Duodenal mucosa (tissue), 2 donors: ENCODE measurements around the gene TCFL5.

Source experiments
- H3K27ac ChIP-seq: one replicate; pipeline ENCODE4 v1.7.0; 2013; ENCODE audit warnings: low read depth, low read length
- H3K27me3 ChIP-seq, 2 donors: one replicate each; pipeline ENCODE4 v1.7.0; 2013; ENCODE audit warnings: low read length in 2 of 2, control low read depth in 1 of 2; ENCODE audit not compliant: insufficient read depth in 2 of 2, control insufficient read depth in 1 of 2
- H3K36me3 ChIP-seq, 2 donors: one replicate each; pipeline ENCODE4 v1.7.0; 2013; ENCODE audit warnings: low read length in 2 of 2, control low read depth in 1 of 2; ENCODE audit not compliant: insufficient read depth in 2 of 2, control insufficient read depth in 1 of 2
- H3K4me1 ChIP-seq, 2 donors: one replicate each; pipeline ENCODE4 v1.7.0; 2013; ENCODE audit warnings: low read length in 2 of 2, control low read depth in 1 of 2; ENCODE audit not compliant: insufficient read depth in 2 of 2, control insufficient read depth in 1 of 2
- H3K4me3 ChIP-seq, 2 donors: one replicate each; pipeline ENCODE4 v1.7.0; 2013; ENCODE audit warnings: low read length in 2 of 2, low read depth in 1 of 2
- H3K9ac ChIP-seq, 2 donors: one replicate each; pipeline ENCODE4 v1.7.0; 2013; ENCODE audit warnings: low read length in 2 of 2, low read depth in 1 of 2
- H3K9me3 ChIP-seq, 2 donors: one replicate each; pipeline ENCODE4 v1.7.0; 2013; ENCODE audit warnings: low read length in 2 of 2, control low read depth in 1 of 2; ENCODE audit not compliant: control insufficient read depth in 1 of 2

The TCFL5 gene

GRCh38 chr20:62902926-62903615 is 41.4 kb upstream of the TCFL5 start:
- peaks cover 56 to 72% of the 10 kb centered on the region in 2 donors for H3K36me3 ChIP-seq
- H3K9me3 ChIP-seq, result no peaks in the 10 kb centered on the region
- no peak overlapping the region for H3K27ac ChIP-seq
- no peaks in the 10 kb centered on the region for H3K27me3 ChIP-seq
- H3K4me1 ChIP-seq, result peaks cover 31 to 32% of the 10 kb centered on the region in 2 donors
- no peak overlapping the region for H3K9ac ChIP-seq
- no peak overlapping the region for H3K4me3 ChIP-seq

DNA sequence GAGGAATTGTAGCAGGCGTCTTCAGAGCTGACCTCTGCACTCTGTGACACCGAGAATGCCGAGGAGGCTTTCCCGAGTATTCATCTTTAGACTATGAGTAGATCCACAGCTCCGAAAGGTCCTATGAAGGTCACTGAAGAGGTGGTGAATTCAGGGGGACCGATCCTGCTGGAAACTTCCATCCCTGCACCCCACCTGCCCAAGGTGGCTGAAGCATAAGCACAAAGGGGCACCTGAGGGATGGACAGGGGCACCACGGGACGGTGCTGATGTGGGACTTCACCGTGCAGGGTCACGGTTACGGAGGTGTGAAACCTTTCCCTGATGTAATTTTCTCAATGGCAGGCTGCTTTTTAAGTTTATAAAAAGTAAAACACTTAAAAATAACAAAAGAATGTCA is 40.3 kb upstream of the TCFL5 start:
- no peak overlapping the region for H3K4me3 ChIP-seq
- no peaks in the 10 kb centered on the region for H3K27me3 ChIP-seq
- no peak overlapping the region for H3K27ac ChIP-seq
- H3K4me1 ChIP-seq, result peaks cover 31 to 32% of the 10 kb centered on the region in 2 donors
- no peaks in the 10 kb centered on the region for H3K9me3 ChIP-seq
- H3K9ac ChIP-seq, result no peak overlapping the region
- peaks cover 46 to 64% of the 10 kb centered on the region in 2 donors for H3K36me3 ChIP-seq

- Histone ChIP-seq H3K36me3 (peaks cover 46 to 64% of the 10 kb centered on the region in 2 donors), H3K9me3 (no peaks in the 10 kb centered on the region), H3K27me3 (no peaks in the 10 kb centered on the region), H3K9ac (peak overlapping the region; percentile 19 to 42), H3K4me1 (peaks cover 31 to 32% of the 10 kb centered on the region in 2 donors), H3K27ac (peak overlapping the region; percentile 48), H3K4me3 (peak overlapping the region in 1 of 2 donors; percentile 18)
Measured at GRCh38 chr20:62900692-62901584, 39.3 kb upstream of the TCFL5 start.

DNA sequence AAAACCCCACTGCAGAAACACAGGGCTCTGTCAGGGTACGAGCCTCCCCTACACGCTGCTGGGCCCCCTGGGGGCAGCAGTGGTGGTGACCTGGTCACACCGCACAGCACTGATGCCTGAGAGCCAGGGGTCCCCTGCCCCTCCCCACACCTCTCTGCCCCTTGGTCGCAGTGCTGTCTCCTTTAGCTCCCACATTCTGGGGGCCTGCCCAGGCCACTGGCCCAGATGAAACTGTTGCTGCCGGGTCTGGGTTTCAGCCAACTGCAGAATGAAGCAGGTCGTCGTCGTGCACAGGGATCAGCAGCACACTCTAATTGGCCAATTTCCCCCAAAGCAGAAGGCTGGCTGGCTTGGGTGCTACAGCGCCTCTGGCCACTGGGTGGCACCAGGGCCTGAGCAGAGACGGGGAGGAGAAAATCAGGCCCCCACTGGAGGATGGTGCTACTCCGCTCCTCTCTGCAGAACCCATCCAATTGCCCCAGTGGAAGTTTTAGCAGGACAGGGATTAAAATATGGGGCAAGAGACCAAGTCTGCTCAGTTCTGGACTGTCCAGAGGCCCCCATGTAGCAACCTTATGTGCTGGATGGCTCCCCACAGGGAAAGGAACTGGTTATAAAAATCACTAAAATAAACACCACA is 38.5 kb upstream of the TCFL5 start:
- Histone ChIP-seq H3K4me1 (peaks cover 31 to 32% of the 10 kb centered on the region in 2 donors), H3K27me3 (no peaks in the 10 kb centered on the region), H3K27ac (peak overlapping the region; percentile 48), H3K9me3 (no peaks in the 10 kb centered on the region), H3K36me3 (peaks cover 41 to 64% of the 10 kb centered on the region in 2 donors), H3K4me3 (peak overlapping the region in 1 of 2 donors; percentile 18), H3K9ac (peak overlapping the region in 1 of 2 donors; percentile 42)

DNA sequence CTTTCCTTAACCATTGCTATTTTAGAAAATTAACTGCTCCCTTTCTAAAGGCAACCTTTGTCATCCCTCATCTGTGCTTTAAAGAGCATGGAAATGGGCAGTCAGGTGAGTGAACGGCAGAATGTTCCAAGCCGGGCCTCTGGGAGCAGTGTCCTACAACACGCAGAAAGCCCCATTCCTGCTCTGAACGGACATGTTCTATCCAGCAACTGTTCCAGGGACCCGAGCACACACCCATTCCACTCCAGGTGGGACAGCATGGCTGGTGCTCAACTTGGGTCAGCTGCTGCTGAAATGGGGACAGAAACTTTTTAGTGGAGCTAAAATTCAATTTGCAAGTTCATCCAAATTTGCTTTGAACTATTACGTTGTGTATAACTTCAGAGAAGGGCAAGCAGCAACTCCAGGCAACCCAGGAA is 38.0 kb upstream of the TCFL5 start:
- Histone ChIP-seq H3K9me3 (no peaks in the 10 kb centered on the region), H3K27ac (no peak overlapping the region), H3K4me1 (peaks cover 31 to 32% of the 10 kb centered on the region in 2 donors), H3K4me3 (peak overlapping the region in 1 of 2 donors; percentile 18), H3K36me3 (peaks cover 39 to 64% of the 10 kb centered on the region in 2 donors), H3K27me3 (no peaks in the 10 kb centered on the region), H3K9ac (no peak overlapping the region)

- Histone ChIP-seq H3K4me1 (peaks cover 31 to 32% of the 10 kb centered on the region in 2 donors), H3K9ac (peak overlapping the region; percentile 5 to 41), H3K27ac (no peak overlapping the region), H3K27me3 (no peaks in the 10 kb centered on the region), H3K9me3 (no peaks in the 10 kb centered on the region), H3K36me3 (peaks cover 42 to 64% of the 10 kb centered on the region in 2 donors), H3K4me3 (peak overlapping the region in 1 of 2 donors; percentile 6)
Measured at GRCh38 chr20:62898970-62899632, 37.5 kb upstream of the TCFL5 start.

DNA sequence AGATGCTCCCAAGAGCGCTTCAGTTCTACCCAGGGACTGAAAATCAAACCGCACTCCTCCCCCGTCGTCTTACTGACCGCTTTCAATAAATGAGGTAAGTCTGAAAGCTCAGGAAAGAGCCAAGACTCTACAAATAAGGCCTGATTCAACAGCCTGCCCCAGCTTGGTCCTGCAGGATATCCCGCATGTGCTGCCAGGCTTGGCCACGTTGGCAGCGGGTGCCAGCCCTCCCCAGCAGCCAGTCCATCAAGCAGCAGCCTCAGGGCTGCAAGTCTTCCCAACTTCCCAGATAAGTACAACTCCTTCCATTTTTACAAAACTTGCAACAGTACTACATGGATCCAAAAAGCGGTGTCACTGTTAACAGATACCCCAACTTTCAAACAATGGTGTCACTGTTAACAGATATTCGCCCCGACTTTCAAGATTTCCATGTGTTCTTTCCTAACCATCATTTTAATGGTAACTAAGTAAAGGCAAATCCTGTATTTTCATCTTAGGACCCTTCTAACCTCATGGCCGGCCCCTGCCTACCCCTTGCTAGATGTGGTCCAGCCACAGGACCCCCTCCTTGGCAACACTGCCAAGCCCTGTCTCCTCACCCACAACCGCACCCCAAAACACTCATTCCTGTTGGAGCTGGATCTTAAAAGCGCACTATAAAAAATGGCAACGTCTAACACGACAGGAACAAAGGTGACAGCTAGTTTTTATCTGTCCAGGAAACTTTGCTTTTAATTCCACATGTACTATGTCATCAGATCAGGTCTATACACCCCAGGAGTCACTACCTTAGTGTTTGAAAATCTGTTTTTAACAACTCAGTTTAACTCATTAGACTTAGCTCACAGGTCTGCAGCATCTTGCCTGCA is 36.7 kb upstream of the TCFL5 start:
- Histone ChIP-seq H3K36me3 (peaks cover 44 to 64% of the 10 kb centered on the region in 2 donors), H3K27me3 (no peaks in the 10 kb centered on the region), H3K27ac (no peak overlapping the region), H3K4me1 (peaks cover 31 to 32% of the 10 kb centered on the region in 2 donors), H3K9ac (peak overlapping the region; percentile 5 to 41), H3K4me3 (no peak overlapping the region), H3K9me3 (no peaks in the 10 kb centered on the region)

DNA sequence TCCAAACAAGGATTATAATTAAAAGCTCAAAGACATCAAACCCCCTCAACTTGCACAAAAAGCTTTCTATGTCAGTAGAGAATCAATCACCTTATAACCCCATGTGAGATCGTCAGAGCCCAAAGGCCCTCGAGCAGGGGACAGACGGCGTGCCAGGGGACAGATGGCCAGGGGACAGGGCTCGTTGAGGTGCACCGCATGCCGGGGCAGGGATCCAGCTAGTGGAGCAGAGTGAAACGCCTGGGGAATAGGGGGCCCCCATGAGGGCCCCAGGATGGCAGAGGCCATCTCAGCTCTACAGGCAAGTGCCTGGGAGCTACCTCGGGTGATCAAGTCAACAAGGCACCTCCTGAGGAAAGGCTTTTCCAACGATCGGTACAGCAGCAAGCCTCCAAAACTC is 36.0 kb upstream of the TCFL5 start:
- no peak overlapping the region for H3K9ac ChIP-seq
- no peak overlapping the region for H3K27ac ChIP-seq
- H3K36me3 ChIP-seq, result peaks cover 46 to 65% of the 10 kb centered on the region in 2 donors
- no peak overlapping the region for H3K4me3 ChIP-seq
- no peaks in the 10 kb centered on the region for H3K9me3 ChIP-seq
- no peaks in the 10 kb centered on the region for H3K27me3 ChIP-seq
- H3K4me1 ChIP-seq, result peaks cover 31 to 32% of the 10 kb centered on the region in 2 donors

DNA sequence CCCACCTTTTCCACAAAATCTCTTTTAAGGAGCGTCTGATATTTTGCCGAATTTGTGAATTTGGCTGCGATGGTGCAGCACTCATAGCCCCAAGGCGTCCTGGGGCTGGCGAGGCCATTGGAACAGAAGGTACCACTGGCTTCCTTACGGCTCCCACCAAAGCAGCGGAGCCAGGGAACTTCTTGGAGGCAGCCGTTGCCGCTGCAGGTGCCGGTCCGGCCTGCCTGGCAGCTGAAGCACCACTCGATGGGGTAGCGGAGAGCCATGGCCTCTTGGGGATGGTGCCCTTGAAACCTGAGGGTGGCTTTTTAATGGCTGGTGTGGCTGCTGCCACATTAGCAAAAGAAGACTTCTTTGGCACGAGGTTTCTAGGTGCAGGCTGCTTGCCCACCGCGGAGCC is 34.9 kb upstream of the TCFL5 start:
- Histone ChIP-seq H3K9ac (no peak overlapping the region), H3K9me3 (no peaks in the 10 kb centered on the region), H3K27me3 (no peaks in the 10 kb centered on the region), H3K36me3 (peaks cover 51 to 66% of the 10 kb centered on the region in 2 donors), H3K4me3 (no peak overlapping the region), H3K27ac (no peak overlapping the region), H3K4me1 (peaks cover 31 to 32% of the 10 kb centered on the region in 2 donors)
